ENCODE measurements around the gene GNL3L.
A peak's percentile ranks its signal among the peaks of the same experiment; 100 is the strongest.
"Not testable (repeated sequence)": the region's sequence is repeated elsewhere in the genome, so short reads cannot be mapped to it uniquely, and the experiment has no call there.

GNL3L gene

GRCh38 chrX:54529552-54530356 is at the start of gene GNL3L:
Gene GNL3L (plus strand): TSS chrX:54530219. CDS start chrX:54532567, 2,348 bp downstream.
- DNase-seq = peak; percentile 72 to 82

DNA sequence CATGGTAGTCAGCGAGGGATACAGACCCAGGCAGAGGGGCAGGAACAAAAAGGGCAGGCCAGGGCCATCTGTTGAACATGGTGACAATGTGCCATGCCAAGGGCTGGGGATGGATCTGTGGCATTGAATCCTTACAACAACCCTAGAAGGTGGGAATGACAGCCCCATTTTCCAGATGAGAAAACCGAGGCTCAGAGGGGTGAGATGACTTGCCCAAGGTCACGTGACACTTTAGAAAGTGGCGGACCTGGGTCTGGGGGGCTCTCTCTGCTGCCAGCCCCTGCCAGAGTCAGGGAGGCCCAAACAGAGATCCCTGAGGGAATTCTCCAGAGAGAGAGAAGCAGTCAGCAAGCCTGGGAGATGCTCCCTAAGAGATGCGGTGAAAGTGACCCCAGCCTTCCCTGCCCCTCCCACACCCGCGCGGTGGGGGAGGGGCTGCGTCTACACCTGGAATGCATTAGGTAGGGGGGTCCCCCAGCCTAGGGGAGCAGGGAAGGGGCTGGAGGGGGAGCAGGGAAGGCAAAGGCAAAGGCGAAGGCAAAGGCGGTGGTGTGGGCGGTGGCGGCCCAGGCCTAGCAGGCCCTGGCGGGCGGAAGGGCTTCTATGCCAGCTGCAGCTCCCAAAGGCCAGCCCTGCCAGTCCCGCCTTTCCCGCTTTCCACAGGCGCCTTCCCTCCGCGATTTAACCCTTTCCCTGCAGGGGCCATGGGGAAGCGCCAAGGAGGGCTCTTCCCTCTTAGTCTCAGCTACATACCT is 47.0 kb upstream of the GNL3L start:
- DNase-seq = no peak

DNA sequence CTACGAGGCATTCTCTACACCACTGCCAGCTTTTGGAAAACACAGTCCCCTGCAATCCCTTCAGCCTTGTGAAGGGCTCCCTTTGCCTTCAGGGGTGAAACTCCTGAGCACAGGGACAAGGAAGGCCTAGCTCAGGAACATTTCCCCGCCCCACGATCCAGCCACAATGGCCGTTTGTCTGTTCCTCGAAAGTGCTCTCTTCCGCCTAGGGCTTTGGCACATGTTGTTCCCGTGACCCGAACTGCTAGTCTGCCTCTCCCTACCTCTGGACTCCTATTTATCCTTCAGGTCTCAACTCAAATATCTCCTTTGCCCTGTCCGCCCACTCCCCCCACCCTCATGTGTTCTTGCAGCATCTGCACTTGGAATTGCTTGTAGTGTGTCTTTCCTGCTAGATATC is 46.1 kb upstream of the GNL3L start:
- no peak for DNase-seq

GRCh38 chrX:54484666-54485065 is 45.4 kb upstream of the GNL3L start:
- no peak for DNase-seq

DNA sequence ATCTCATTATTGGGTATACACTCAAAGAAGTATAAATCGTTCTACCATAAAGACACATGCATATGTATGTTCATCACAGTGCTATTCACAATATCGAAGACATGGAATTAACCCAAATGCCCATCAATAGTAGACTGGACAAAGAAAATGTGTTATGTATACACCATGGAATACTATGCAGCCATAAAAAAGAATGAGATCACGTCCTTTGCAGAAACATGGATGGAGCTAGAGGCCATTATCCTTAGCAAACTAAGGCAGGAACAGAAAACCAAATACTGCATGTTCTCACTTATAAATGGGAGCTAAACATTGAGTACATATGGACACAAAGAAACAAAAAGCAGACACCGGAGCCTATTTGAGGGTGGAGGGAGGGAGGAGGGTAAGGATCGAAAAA is 40.2 kb upstream of the GNL3L start:
- DNase-seq = not testable (repeated sequence)

- no peak for DNase-seq
Observed at GRCh38 chrX:54492340-54492739, 37.7 kb upstream of the GNL3L start.

DNA sequence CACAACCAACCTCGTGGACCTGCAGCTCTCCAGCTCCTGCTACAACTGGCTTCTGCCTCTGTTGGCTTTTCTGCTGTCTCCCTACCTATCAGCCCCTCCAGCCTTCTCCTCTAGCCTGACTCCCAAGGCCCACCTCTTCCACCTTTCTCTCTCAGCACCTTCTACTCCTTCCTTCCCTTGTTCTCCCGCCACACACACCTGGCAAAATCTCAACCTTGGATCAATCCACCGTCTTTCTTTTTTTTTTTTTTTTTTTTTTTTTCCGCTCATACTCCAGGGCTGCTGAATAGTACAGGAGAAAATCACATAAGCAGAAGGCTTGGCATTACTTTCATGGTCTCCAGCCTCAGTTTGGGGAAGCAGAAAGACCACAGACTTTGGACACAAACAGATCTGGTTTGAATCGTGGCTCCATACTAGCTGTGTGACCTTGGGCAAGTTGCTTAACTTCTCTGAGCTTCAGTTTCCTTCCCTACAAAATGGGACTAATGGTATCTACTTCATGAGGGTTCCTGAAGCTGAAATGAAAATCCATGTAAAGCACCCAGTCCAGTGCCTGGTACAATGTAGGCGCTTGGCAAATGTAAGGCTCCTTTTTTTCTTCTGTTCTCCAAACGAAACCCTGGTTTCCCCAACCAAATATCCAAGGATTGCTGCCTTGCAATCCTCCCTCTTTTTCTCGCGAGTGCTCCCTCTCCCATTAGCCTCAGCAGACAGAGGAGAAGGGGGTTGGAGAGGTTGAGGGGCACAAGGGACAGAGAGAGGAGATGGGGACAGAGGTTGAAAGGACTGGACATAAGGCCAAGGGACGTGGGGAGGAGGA is 35.6 kb upstream of the GNL3L start:
- no peak for DNase-seq

GRCh38 chrX:54494989-54495813 is 34.8 kb upstream of the GNL3L start:
- peak in 1 of 2 experiments; percentile 0 for DNase-seq

GRCh38 chrX:54495814-54496516 is 34.1 kb upstream of the GNL3L start, which contains the start of gene FGD1:
Gene FGD1 (minus strand): TSS chrX:54496234. CDS start chrX:54495432, 802 bp downstream.
- DNase-seq = peak; percentile 38 to 59

DNA sequence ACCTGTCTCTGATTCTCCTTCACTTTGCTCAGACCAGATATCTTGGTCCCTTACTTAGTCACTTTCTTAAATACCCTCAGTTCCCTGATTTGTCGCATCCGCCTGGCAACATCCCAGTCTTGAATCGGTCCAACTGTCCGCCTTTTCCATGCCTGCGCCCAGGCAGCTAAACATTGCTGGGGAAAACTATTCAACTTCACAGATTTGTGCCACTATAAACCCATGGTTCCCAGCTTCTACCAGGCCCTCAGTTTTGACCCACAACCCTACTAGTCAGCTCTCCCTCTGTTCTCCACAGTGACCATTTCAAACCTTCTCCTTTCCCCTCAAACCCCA is 33.5 kb upstream of the GNL3L start:
- no peak for DNase-seq

GRCh38 chrX:54496936-54497335 is 33.1 kb upstream of the GNL3L start:
- DNase-seq = no peak

DNA sequence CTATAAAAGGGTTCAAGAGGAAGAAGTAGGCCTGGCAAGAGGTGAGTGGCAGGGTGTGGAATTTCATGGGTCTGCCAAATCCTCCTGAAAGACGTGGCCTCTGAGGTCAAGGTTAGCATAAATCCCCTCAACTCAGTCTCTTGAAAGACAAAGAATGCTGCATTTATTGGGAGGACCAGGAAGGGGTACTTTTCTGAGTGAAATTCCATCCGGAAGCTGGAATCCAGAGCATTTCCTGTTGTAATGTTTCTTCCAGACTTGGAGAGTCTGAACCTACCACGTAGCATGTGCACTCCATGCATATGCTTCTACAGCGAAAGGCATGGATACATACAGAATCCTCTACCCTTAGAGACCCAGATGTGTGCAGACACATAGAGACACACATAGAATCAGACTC is 20.6 kb upstream of the GNL3L start:
- DNase-seq = no peak

- DNase-seq = no peak
Observed at GRCh38 chrX:54529151-54529550, 868 bp upstream of the GNL3L start.

- DNase-seq = peak in 1 of 2 experiments; percentile 2
Observed at GRCh38 chrX:54530357-54530900, 410 bp downstream of the GNL3L start.

GRCh38 chrX:54534271-54534670 is 4.3 kb downstream of the GNL3L start:
- DNase-seq = no peak

GRCh38 chrX:54540289-54540688 is 10.3 kb downstream of the GNL3L start:
- DNase-seq = no peak

GRCh38 chrX:54542239-54542638 is 12.2 kb downstream of the GNL3L start:
- DNase-seq = not testable (repeated sequence)

DNA sequence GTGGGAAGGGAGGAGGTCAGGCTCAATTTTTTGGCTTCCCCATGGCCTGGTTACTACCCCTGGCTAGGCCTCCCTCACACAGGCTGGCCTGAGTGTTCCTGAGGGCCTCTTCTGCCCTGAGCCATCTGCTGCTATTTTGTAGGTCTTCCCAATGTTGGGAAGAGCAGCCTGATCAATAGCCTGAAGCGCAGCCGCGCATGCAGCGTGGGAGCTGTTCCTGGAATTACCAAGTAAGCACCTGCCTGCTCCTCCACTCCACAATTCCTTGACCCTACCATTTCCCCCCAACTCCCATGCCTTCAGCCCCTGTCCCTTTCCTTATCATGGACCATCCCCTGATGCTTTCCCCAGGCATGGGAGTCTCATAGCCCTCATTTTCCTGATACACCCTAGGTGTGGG is 20.8 kb downstream of the GNL3L start:
- no peak for DNase-seq

- no peak for DNase-seq
Observed at GRCh38 chrX:54551801-54552200, 21.8 kb downstream of the GNL3L start.

- not testable (repeated sequence) for DNase-seq
Observed at GRCh38 chrX:54555006-54555405, 25.0 kb downstream of the GNL3L start.

DNA sequence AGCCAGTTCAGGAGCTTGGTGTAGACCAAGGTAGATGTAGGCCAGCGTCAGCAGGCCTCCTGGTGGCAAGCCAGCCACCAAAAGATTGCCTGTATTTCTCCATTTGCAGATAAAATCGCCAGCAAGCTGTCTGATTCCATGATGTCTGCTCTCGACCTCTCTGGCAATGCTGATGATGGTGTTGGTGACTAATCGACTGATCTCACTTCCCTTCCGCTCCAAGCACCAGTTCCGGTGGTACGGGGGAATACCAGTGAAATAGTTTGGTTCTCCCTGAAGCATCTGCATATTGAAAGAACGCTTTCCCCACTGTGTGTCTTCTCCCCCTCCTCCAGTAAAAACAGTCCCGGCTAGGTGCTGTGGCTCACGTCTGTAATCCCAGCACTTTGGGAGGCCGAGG is 30.4 kb downstream of the GNL3L start:
- DNase-seq = no peak

All from stimulated activated CD4-positive, alpha-beta T cell treated with anti-CD3 and anti-CD28 coated beads, Interleukin-4, amount 100 ng/mL, for 4 hours (primary cell).